ENCODE data around the gene GBX1. TPM values are rescaled to one million over a fixed set of nuclear protein-coding genes. Genes with fewer than 3 reads are reported as not detected.
A peak's percentile ranks its signal among the peaks of the same experiment; 100 is the strongest.

The GBX1 gene
- total and polyA plus RNA-seq, 2 donors (not counting 3 experiments of a cell fraction or from before 2014, with no cell fraction given) = not detected

DNA sequence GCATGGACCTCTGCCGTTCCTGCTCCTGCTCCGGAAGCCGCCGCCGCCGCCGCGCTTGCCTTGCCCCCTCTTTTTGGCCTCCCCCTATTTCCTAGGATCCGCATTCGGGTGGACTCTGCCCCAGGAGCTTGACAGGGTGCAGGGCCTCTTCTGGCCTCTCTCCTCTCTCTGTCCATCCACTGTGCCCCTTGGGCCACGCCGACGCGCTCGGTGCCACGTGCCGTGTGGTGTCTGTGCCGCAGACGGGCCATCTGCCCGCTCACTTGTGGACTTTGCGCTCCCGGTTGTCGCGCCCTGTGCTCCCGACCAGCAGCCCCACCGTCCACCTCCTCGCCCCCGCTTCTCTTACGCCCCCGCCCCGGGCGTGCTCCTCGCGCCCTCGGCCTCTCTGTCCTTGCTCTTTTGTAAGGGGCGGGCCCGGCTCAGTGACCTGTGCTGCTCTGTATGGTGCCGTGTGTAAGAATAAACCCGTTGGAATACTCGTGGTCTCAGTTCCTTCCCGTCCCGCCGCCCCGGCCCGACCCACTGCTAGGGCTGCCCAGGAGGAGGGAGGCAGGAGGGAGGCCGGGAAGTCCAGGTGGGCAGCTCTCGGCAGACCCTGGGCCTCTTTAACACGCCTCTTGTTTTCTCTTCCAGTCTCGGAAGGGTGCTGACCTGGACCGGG is 44.2 kb downstream of the GBX1 start:
- ChIA-PET CTCF (interaction anchor here (0.6 to 1.8 kb wide), 47 partner anchors 9 to 225 kb away, joined by 3 to 33 read pairs (median 5); partner anchors contain the start of genes ABCB8, ABCF2, AGAP3 and CHPF2), POLR2A (no interaction called here)
- H3K4me1 ChIP-seq (ENCODE audit: control insufficient read depth, extremely low read depth, insufficient read depth, low read length) = peaks cover 6% of the 10 kb centered on the region
- DNase-seq (ENCODE audit: low read depth, low spot score) (no peak), FAIRE-seq (no peak)
- peaks cover 12 to 60% of the 10 kb centered on the region in 2 experiments for H3K36me3 ChIP-seq (ENCODE audit: control insufficient read depth in 2 of 2, extremely low read depth in 1 of 2, insufficient read depth in 2 of 2, low read length in 2 of 2)
- H3K27me3 ChIP-seq (ENCODE audit: control insufficient read depth in 2 of 2, insufficient read depth in 2 of 2, low read length in 2 of 2) = no peaks in the 10 kb centered on the region
- dilution Hi-C loops (cut with MboI; ENCODE audit: extremely low pct_ligation_motif_present, low sequenced_read_pairs) (no loop called here), intact Hi-C loops (cut with micrococcal nuclease) (no loop called here)
- BruUV-seq (replicated peaks) = TSS peak; percentile 31
- H3K9me1 ChIP-seq (replicated peaks; ENCODE audit: control insufficient read depth, extremely low read depth, insufficient read depth, low read length) = no peaks in the 10 kb centered on the region
- peaks cover 2% of the 10 kb centered on the region for H4K20me1 ChIP-seq (replicated peaks; ENCODE audit: control insufficient read depth, extremely low read depth, insufficient read depth, low read length)
- no peak overlapping the region for H2AFZ ChIP-seq (ENCODE audit: low read depth, low read length)
- no peak overlapping the region for H3K27ac ChIP-seq (ENCODE audit: insufficient read depth, low read depth, low read length)
- H3K9ac ChIP-seq (replicated peaks; ENCODE audit: extremely low read depth, insufficient read depth, low read length) = no peak overlapping the region
- TF ChIP-seq, protein P1, sequence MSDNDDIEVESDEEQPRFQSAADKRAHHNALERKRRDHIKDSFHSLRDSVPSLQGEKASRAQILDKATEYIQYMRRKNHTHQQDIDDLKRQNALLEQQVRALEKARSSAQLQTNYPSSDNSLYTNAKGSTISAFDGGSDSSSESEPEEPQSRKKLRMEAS (IDR thresholded peaks at IDR 0.05; ENCODE audit: insufficient read depth, insufficient read length) = no peak
- TF ChIP-seq JUN (IDR thresholded peaks at IDR 0.05; ENCODE audit: borderline replicate concordance, insufficient read depth, insufficient read length, low read depth) (no peak), EZH2 (IDR thresholded peaks at IDR 0.05; ENCODE audit: borderline replicate concordance, low read depth, low read length, severe bottlenecking) (no peak), GATA2 (IDR thresholded peaks at IDR 0.05; ENCODE audit: insufficient read depth, insufficient read length, low read depth, low read length) (no peak), MYC (IDR thresholded peaks at IDR 0.05; ENCODE audit: low read depth, low read length) (no peak), POLR2AphosphoS5 (IDR thresholded peaks at IDR 0.05; ENCODE audit: insufficient read depth, low read depth, low read length) (no peak)
- TF ChIP-seq, protein P2, sequence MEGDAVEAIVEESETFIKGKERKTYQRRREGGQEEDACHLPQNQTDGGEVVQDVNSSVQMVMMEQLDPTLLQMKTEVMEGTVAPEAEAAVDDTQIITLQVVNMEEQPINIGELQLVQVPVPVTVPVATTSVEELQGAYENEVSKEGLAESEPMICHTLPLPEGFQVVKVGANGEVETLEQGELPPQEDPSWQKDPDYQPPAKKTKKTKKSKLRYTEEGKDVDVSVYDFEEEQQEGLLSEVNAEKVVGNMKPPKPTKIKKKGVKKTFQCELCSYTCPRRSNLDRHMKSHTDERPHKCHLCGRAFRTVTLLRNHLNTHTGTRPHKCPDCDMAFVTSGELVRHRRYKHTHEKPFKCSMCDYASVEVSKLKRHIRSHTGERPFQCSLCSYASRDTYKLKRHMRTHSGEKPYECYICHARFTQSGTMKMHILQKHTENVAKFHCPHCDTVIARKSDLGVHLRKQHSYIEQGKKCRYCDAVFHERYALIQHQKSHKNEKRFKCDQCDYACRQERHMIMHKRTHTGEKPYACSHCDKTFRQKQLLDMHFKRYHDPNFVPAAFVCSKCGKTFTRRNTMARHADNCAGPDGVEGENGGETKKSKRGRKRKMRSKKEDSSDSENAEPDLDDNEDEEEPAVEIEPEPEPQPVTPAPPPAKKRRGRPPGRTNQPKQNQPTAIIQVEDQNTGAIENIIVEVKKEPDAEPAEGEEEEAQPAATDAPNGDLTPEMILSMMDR (IDR thresholded peaks at IDR 0.05; ENCODE audit: extremely low read depth in 1 of 2, insufficient read depth in 1 of 2, low read depth in 1 of 2, low read length in 2 of 2) = no peak
- H3K9me3 ChIP-seq (replicated peaks; ENCODE audit: control insufficient read depth, insufficient read depth, low read length) = no peaks in the 10 kb centered on the region
- no peak overlapping the region for H3K4me3 ChIP-seq (replicated peaks in 1 of 3; ENCODE audit: insufficient read depth in 1 of 3, low read depth in 1 of 3, low read length in 3 of 3)
- no peaks in the 10 kb centered on the region for H3K79me2 ChIP-seq (ENCODE audit: control insufficient read depth, insufficient read depth, low read length)
- no peak overlapping the region for H3K4me2 ChIP-seq (ENCODE audit: insufficient read depth, low read length)

All from endothelial cell of umbilical vein (primary cell).